NT2/D1 (cell line): ENCODE data around the gene SWSAP1.

ENCODE experiments used
- SUZ12 ChIP-seq: IDR thresholded peaks from 2 replicates; pipeline ENCODE4 v1.6.1; 2011; ENCODE audit not compliant: insufficient read length, insufficient read depth; ENCODE audit errors: extremely low read depth
- YY1 ChIP-seq: IDR thresholded peaks from 2 replicates; pipeline ENCODE4 v1.6.1; 2011; ENCODE audit not compliant: insufficient read length, insufficient read depth

DNA sequence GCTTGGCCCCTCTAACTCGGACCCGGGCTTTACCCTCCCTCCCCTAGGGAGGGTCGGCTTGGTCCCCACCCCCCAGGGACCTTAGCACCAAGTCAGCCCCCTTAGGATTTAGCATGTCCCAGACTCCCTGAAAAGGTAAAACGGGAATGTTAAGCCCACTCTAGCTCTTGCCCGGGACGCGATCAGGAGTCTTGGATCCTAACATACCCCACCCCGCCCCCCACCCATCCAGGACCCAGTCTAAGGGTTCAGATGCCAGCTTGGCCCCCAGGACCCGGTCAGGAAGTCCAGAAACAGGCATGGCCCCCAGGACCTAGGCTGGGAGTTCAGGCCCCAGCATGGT is 9.2 kb downstream of the SWSAP1 start:
- TF ChIP-seq YY1 (no peak), SUZ12 (no peak)
